ENCODE data around the gene BCOR.

The BCOR gene

GRCh38 chrX:40143987-40144386 is 46.2 kb upstream of the BCOR start:
- peak overlapping the region; percentile 96 for H3K9ac ChIP-seq (ENCODE audit: low read depth, low read length, poor library complexity, severe bottlenecking)
- no peaks in the 10 kb centered on the region for H3K27me3 ChIP-seq (ENCODE audit: insufficient read depth, low read length, poor library complexity, severe bottlenecking)
- no peaks in the 10 kb centered on the region for H3K9me3 ChIP-seq (ENCODE audit: insufficient read depth, low read depth, low read length)
- H3K79me2 ChIP-seq (ENCODE audit: insufficient read depth, low read length) = peaks cover 88% of the 10 kb centered on the region
- TF ChIP-seq CTCF (conservative IDR thresholded peaks at IDR 0.05; ENCODE audit: low read length) (no peak), EZH2phosphoT487 (IDR thresholded peaks at IDR 0.05; ENCODE audit: borderline replicate concordance) (no peak)
- H3K4me2 ChIP-seq (ENCODE audit: low read depth, low read length, poor library complexity, severe bottlenecking) = peak overlapping the region; percentile 87
- no peak overlapping the region for H2AFZ ChIP-seq (ENCODE audit: low read length)
- no peaks in the 10 kb centered on the region for H3K36me3 ChIP-seq (ENCODE audit: insufficient read depth, low read length)
- no peaks in the 10 kb centered on the region for H3K9me2 ChIP-seq (replicated peaks; ENCODE audit: low read depth, low read length)
- no peaks in the 10 kb centered on the region for H3F3A ChIP-seq (ENCODE audit: low read depth)
- H3K4me3 ChIP-seq (ENCODE audit: low read length, poor library complexity, severe bottlenecking) = peak overlapping the region; percentile 77
- peaks cover 3% of the 10 kb centered on the region for H4K20me1 ChIP-seq (ENCODE audit: insufficient read depth, low read length, poor library complexity, severe bottlenecking)
- H3K4me1 ChIP-seq (ENCODE audit: insufficient read depth, low read length, poor library complexity, severe bottlenecking) = peaks cover 39% of the 10 kb centered on the region

GRCh38 chrX:40143001-40143400 is 45.2 kb upstream of the BCOR start:
- Histone ChIP-seq H3K9me3 (ENCODE audit: insufficient read depth, low read depth, low read length) (no peaks in the 10 kb centered on the region), H3K4me3 (ENCODE audit: low read length, poor library complexity, severe bottlenecking) (no peak overlapping the region), H3K9ac (ENCODE audit: low read depth, low read length, poor library complexity, severe bottlenecking) (peak overlapping the region; percentile 18), H3K4me2 (ENCODE audit: low read depth, low read length, poor library complexity, severe bottlenecking) (peak overlapping the region; percentile 87), H3K27me3 (ENCODE audit: insufficient read depth, low read length, poor library complexity, severe bottlenecking) (no peaks in the 10 kb centered on the region), H2AFZ (ENCODE audit: low read length) (no peak overlapping the region), H3K4me1 (ENCODE audit: insufficient read depth, low read length, poor library complexity, severe bottlenecking) (peaks cover 34% of the 10 kb centered on the region), H3K9me2 (replicated peaks; ENCODE audit: low read depth, low read length) (no peaks in the 10 kb centered on the region), H3K79me2 (ENCODE audit: insufficient read depth, low read length) (peaks cover 86% of the 10 kb centered on the region), H4K20me1 (ENCODE audit: insufficient read depth, low read length, poor library complexity, severe bottlenecking) (peaks cover 3% of the 10 kb centered on the region), H3K36me3 (ENCODE audit: insufficient read depth, low read length) (no peaks in the 10 kb centered on the region), H3F3A (ENCODE audit: low read depth) (no peaks in the 10 kb centered on the region)
- TF ChIP-seq CTCF (conservative IDR thresholded peaks at IDR 0.05; ENCODE audit: low read length) = no peak
- TF ChIP-seq EZH2phosphoT487 (IDR thresholded peaks at IDR 0.05; ENCODE audit: borderline replicate concordance) = no peak

GRCh38 chrX:40142417-40142816 is 44.7 kb upstream of the BCOR start:
- no peak overlapping the region for H3K4me3 ChIP-seq (ENCODE audit: low read length, poor library complexity, severe bottlenecking)
- peaks cover 28% of the 10 kb centered on the region for H3K4me1 ChIP-seq (ENCODE audit: insufficient read depth, low read length, poor library complexity, severe bottlenecking)
- no peaks in the 10 kb centered on the region for H3K9me3 ChIP-seq (ENCODE audit: insufficient read depth, low read depth, low read length)
- H3K27me3 ChIP-seq (ENCODE audit: insufficient read depth, low read length, poor library complexity, severe bottlenecking) = no peaks in the 10 kb centered on the region
- no peak overlapping the region for H2AFZ ChIP-seq (ENCODE audit: low read length)
- peaks cover 3% of the 10 kb centered on the region for H4K20me1 ChIP-seq (ENCODE audit: insufficient read depth, low read length, poor library complexity, severe bottlenecking)
- no peaks in the 10 kb centered on the region for H3K36me3 ChIP-seq (ENCODE audit: insufficient read depth, low read length)
- no peaks in the 10 kb centered on the region for H3K9me2 ChIP-seq (replicated peaks; ENCODE audit: low read depth, low read length)
- TF ChIP-seq EZH2phosphoT487 (IDR thresholded peaks at IDR 0.05; ENCODE audit: borderline replicate concordance) = no peak
- no peak for TF ChIP-seq CTCF (conservative IDR thresholded peaks at IDR 0.05; ENCODE audit: low read length)
- H3K79me2 ChIP-seq (ENCODE audit: insufficient read depth, low read length) = peaks cover 81% of the 10 kb centered on the region
- peak overlapping the region; percentile 18 for H3K9ac ChIP-seq (ENCODE audit: low read depth, low read length, poor library complexity, severe bottlenecking)
- peak overlapping the region; percentile 87 for H3K4me2 ChIP-seq (ENCODE audit: low read depth, low read length, poor library complexity, severe bottlenecking)
- H3F3A ChIP-seq (ENCODE audit: low read depth) = no peaks in the 10 kb centered on the region
